ENCODE measurements around the gene MGMT.
A peak's percentile ranks its signal among the peaks of the same experiment; 100 is the strongest.

The MGMT gene

GRCh38 chr10:129598413-129598812, 131.4 kb downstream of the MGMT start:
- no peak for DNase-seq

GRCh38 chr10:129599160-129599559, 132.1 kb downstream of the MGMT start:
- no peak for DNase-seq

- DNase-seq, result no peak
Observed at GRCh38 chr10:129601737-129602136, 134.7 kb downstream of the MGMT start.

- peak in 1 of 2 donors; percentile 4 for DNase-seq
Observed at GRCh38 chr10:129602938-129603535, 136.0 kb downstream of the MGMT start.

- DNase-seq, result no peak
Observed at GRCh38 chr10:129604333-129605032, 137.4 kb downstream of the MGMT start.

- DNase-seq, result no peak
Observed at GRCh38 chr10:129605266-129605985, 138.4 kb downstream of the MGMT start.

- DNase-seq, result no peak
Observed at GRCh38 chr10:129605986-129606518, 139.0 kb downstream of the MGMT start.

- no peak for DNase-seq
Observed at GRCh38 chr10:129607607-129608109, 140.6 kb downstream of the MGMT start.

GRCh38 chr10:129608653-129609052, 141.6 kb downstream of the MGMT start:
- no peak for DNase-seq

GRCh38 chr10:129609551-129609950, 142.5 kb downstream of the MGMT start:
- no peak for DNase-seq

- DNase-seq, result no peak
Observed at GRCh38 chr10:129612481-129613109, 145.6 kb downstream of the MGMT start.

- DNase-seq, result no peak
Observed at GRCh38 chr10:129613377-129613980, 146.4 kb downstream of the MGMT start.

- no peak for DNase-seq
Observed at GRCh38 chr10:129614341-129614740, 147.3 kb downstream of the MGMT start.

- no peak for DNase-seq
Observed at GRCh38 chr10:129615381-129615780, 148.3 kb downstream of the MGMT start.

GRCh38 chr10:129615921-129616525, 149.0 kb downstream of the MGMT start:
- no peak for DNase-seq

GRCh38 chr10:129617768-129618167, 150.7 kb downstream of the MGMT start:
- no peak for DNase-seq

- no peak for DNase-seq
Observed at GRCh38 chr10:129621062-129621461, 154.0 kb downstream of the MGMT start.

GRCh38 chr10:129621693-129622092, 154.7 kb downstream of the MGMT start:
- DNase-seq, result no peak

GRCh38 chr10:129622291-129622690, 155.2 kb downstream of the MGMT start:
- DNase-seq, result no peak

- no peak for DNase-seq
Observed at GRCh38 chr10:129622736-129623135, 155.7 kb downstream of the MGMT start.

GRCh38 chr10:129624526-129624925, 157.5 kb downstream of the MGMT start:
- DNase-seq, result no peak

GRCh38 chr10:129626309-129626708, 159.3 kb downstream of the MGMT start:
- DNase-seq, result no peak

All from hippocampal formation (tissue), 2 donors.